Peyer's patch (tissue), 4 donors: ENCODE measurements around the gene UQCR11.

Experiments used
- POLR2A ChIP-seq, 2 donors: fragments of 450-650 bp; IDR thresholded peaks; one replicate each; pipeline ENCODE4 v1.5.1; 2017; ENCODE audit warnings: antibody characterized with exemption in 2 of 2, mild to moderate bottlenecking in 2 of 2, moderate library complexity in 2 of 2
- TF ChIP-seq, protein P1 (sequence below), 6 experiments: fragments of 450-650 bp in 4 of 6; fragments of 200-600 bp in 2 of 6; sonication (generic) in 1 of 6; IDR thresholded peaks; one replicate each; pipeline ENCODE4 v1.5.1; 2017 to 2019; ENCODE audit warnings: antibody characterized with exemption in 6 of 6, mild to moderate bottlenecking in 3 of 6, moderate library complexity in 1 of 6

DNA sequence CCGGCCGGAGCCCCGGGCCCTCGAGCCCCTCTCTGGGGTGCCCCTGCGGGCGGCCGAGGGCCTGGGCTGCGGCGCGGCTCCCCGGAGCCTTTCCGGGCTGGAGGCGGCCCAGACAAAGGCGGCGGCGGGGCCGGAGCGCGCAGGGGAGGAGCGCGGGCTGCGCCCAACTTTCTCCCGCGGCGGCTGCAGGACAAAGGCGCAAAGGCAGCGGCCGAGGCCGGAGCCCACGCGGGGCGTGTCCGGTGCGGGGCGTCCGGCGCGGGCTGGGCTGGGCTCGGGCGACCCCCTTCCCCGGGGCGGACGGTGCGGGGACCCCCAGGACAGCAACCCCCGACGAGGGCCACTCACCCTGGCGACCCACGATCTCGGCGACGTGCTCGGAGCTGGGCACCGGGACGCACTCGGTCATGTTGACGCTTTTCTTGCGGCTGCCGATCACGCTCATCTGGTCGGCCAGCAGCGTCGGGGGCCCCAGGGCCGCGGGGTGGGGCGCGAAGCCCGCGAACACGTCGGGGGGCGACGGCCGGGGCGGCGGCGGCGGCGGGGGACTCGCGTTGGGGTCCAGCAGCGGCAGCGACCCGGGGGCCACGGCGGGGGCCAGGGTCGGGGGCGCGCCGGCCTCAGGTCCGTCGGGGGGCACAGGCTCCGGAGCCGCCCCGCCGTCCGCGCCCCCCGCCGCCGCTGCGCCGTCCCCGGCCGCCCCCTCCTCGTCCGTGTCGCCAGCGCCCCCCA lies 38.0 kb downstream of the UQCR11 start:
- TF ChIP-seq, protein P1, sequence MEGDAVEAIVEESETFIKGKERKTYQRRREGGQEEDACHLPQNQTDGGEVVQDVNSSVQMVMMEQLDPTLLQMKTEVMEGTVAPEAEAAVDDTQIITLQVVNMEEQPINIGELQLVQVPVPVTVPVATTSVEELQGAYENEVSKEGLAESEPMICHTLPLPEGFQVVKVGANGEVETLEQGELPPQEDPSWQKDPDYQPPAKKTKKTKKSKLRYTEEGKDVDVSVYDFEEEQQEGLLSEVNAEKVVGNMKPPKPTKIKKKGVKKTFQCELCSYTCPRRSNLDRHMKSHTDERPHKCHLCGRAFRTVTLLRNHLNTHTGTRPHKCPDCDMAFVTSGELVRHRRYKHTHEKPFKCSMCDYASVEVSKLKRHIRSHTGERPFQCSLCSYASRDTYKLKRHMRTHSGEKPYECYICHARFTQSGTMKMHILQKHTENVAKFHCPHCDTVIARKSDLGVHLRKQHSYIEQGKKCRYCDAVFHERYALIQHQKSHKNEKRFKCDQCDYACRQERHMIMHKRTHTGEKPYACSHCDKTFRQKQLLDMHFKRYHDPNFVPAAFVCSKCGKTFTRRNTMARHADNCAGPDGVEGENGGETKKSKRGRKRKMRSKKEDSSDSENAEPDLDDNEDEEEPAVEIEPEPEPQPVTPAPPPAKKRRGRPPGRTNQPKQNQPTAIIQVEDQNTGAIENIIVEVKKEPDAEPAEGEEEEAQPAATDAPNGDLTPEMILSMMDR (IDR thresholded peaks at IDR 0.05) = no peak
- no peak for TF ChIP-seq POLR2A (IDR thresholded peaks at IDR 0.05)
